ENCODE data around the gene SERPINA9. TPM values are rescaled to one million over a fixed set of nuclear protein-coding genes. Genes with fewer than 3 reads are reported as not detected.

The SERPINA9 gene
- total RNA-seq, 1 experiment from 2014 or later = not detected

GRCh38 chr14:94441531-94442205 lies 34.3 kb downstream of the SERPINA9 start:
- ChIA-PET POLR2A (no interaction called here), RAD21 (ENCODE audit: low non-redundant PET in 1 of 2, low total read pairs in 2 of 2, uncharacterized antibody in 2 of 2, unreplicated experiment in 2 of 2) (no interaction called here), CTCF (no interaction called here)
- H3K9me3 ChIP-seq (ENCODE audit: control insufficient read depth in 1 of 2, insufficient read depth in 1 of 2, low read depth in 1 of 2, low read length in 2 of 2) = no peaks in the 10 kb centered on the region
- intact Hi-C loops (cut with micrococcal nuclease) = no loop called here
- H3K9ac ChIP-seq (ENCODE audit: low read length) = no peak overlapping the region
- no peak for DNase-seq (ENCODE audit: low read depth, low spot score)
- H3K4me3 ChIP-seq (replicated peaks in 1 of 2; ENCODE audit: low read depth in 1 of 2, low read length in 2 of 2) = no peak overlapping the region
- H3K27ac ChIP-seq (ENCODE audit: low read depth, low read length) = no peak overlapping the region
- H4K20me1 ChIP-seq (ENCODE audit: insufficient read depth) = no peaks in the 10 kb centered on the region
- no peak for ATAC-seq
- no peak overlapping the region for H2AFZ ChIP-seq (ENCODE audit: low read depth, low read length, poor library complexity, severe bottlenecking)
- peaks cover 7% of the 10 kb centered on the region for H3K27me3 ChIP-seq (ENCODE audit: insufficient read depth, low read length)
- H3K4me2 ChIP-seq (ENCODE audit: low read length) = no peak overlapping the region
- BruUV-seq (replicated peaks) = no TSS peak
- H3K36me3 ChIP-seq (ENCODE audit: control insufficient read depth in 1 of 2, insufficient read depth in 2 of 2, low read length in 2 of 2) = no peaks in the 10 kb centered on the region
- no peaks in the 10 kb centered on the region for H3K9me2 ChIP-seq (ENCODE audit: insufficient read depth)
- TF ChIP-seq ATF3 (IDR thresholded peaks at IDR 0.05) (no peak), YY1 (IDR thresholded peaks at IDR 0.05; ENCODE audit: extremely low read depth, insufficient replicate concordance, low read depth, low read length) (no peak), POLR2AphosphoS5 (IDR thresholded peaks at IDR 0.05; ENCODE audit: low read depth, low read length) (no peak), JUND (IDR thresholded peaks at IDR 0.05) (no peak), EZH2 (IDR thresholded peaks at IDR 0.05) (no peak), SIN3A (IDR thresholded peaks at IDR 0.05; ENCODE audit: low read depth) (no peak), CBX3 (IDR thresholded peaks at IDR 0.05; ENCODE audit: low read depth) (no peak), EZH2phosphoT487 (IDR thresholded peaks at IDR 0.05; ENCODE audit: borderline replicate concordance) (no peak), ZFX (IDR thresholded peaks at IDR 0.05) (no peak), SP1 (IDR thresholded peaks at IDR 0.05; ENCODE audit: low read depth) (no peak)
- TF ChIP-seq, protein P1, sequence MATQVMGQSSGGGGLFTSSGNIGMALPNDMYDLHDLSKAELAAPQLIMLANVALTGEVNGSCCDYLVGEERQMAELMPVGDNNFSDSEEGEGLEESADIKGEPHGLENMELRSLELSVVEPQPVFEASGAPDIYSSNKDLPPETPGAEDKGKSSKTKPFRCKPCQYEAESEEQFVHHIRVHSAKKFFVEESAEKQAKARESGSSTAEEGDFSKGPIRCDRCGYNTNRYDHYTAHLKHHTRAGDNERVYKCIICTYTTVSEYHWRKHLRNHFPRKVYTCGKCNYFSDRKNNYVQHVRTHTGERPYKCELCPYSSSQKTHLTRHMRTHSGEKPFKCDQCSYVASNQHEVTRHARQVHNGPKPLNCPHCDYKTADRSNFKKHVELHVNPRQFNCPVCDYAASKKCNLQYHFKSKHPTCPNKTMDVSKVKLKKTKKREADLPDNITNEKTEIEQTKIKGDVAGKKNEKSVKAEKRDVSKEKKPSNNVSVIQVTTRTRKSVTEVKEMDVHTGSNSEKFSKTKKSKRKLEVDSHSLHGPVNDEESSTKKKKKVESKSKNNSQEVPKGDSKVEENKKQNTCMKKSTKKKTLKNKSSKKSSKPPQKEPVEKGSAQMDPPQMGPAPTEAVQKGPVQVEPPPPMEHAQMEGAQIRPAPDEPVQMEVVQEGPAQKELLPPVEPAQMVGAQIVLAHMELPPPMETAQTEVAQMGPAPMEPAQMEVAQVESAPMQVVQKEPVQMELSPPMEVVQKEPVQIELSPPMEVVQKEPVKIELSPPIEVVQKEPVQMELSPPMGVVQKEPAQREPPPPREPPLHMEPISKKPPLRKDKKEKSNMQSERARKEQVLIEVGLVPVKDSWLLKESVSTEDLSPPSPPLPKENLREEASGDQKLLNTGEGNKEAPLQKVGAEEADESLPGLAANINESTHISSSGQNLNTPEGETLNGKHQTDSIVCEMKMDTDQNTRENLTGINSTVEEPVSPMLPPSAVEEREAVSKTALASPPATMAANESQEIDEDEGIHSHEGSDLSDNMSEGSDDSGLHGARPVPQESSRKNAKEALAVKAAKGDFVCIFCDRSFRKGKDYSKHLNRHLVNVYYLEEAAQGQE (IDR thresholded peaks at IDR 0.05; ENCODE audit: low read depth) = no peak
- H3K79me2 ChIP-seq (ENCODE audit: insufficient read depth, low read length) = no peaks in the 10 kb centered on the region
- H3K4me1 ChIP-seq (ENCODE audit: control insufficient read depth in 1 of 2, insufficient read depth in 2 of 2, low read length in 2 of 2) = no peaks in the 10 kb centered on the region
